Endothelial cell of umbilical vein (primary cell): Measurements from ENCODE around the gene PLAAT1. TPM values are rescaled to one million over a fixed set of nuclear protein-coding genes. Genes with fewer than 3 reads are reported as not detected.

ENCODE experiments used
- BruUV-seq: library from RNA; stranded (reverse); fragments of 400-500 nt; replicated peaks from 2 replicates; lab custom pipeline; 2021; lab: Mats Ljungman, UMichigan
- CTCF ChIA-PET: fragments of 300-600, 350-600 bp; sonication (Branson Sonifier 250); formaldehyde crosslinking; loops from one replicate; lab custom pipeline; 2021; ENCODE audit warnings: antibody characterized with exemption, inconsistent platforms; lab: Charles Lee
- POLR2A ChIA-PET: fragments of 300-600, 350-600 bp; sonication (Branson Sonifier 250); formaldehyde crosslinking; loops from one replicate; lab custom pipeline; 2021; ENCODE audit warnings: antibody characterized with exemption, inconsistent platforms; lab: Charles Lee
- DNase-seq: peaks from one replicate; pipeline ENCODE4 v3.0.0-alpha.2; 2011; ENCODE audit warnings: low read depth, low spot score
- FAIRE-seq: peaks from 2 replicates; lab custom pipeline; 2011; peaks lifted over from hg19 to GRCh38; lab: Jason Lieb, UNC
- H2AFZ ChIP-seq: 2 replicates; pipeline ENCODE4 v1.6.0; 2012; ENCODE audit warnings: low read depth, low read length, control low read depth, inconsistent platforms
- H3K27ac ChIP-seq: 2 replicates; pipeline ENCODE4 v1.5.1; 2011; ENCODE audit warnings: low read depth, mild to moderate bottlenecking, control low read depth, low read length, moderate library complexity; ENCODE audit not compliant: insufficient read depth
- H3K27me3 ChIP-seq, 2 experiments: 2 replicates each; pipeline versions ENCODE4 v1.6.0 to v1.6.1; 2011; ENCODE audit warnings: low read length in 2 of 2, mixed read lengths in 1 of 2; ENCODE audit not compliant: control insufficient read depth in 2 of 2, insufficient read depth in 2 of 2
- H3K36me3 ChIP-seq, 2 experiments: 2 replicates in 1 of 2; 3 replicates in 1 of 2; pipeline ENCODE4 v1.5.1; 2011; ENCODE audit warnings: low read length in 2 of 2, mild to moderate bottlenecking in 1 of 2, moderate library complexity in 1 of 2; ENCODE audit not compliant: control insufficient read depth in 2 of 2, insufficient read depth in 2 of 2; ENCODE audit errors: extremely low read depth in 1 of 2
- H3K4me1 ChIP-seq: 3 replicates; pipeline ENCODE4 v1.5.1; 2011; ENCODE audit warnings: mild to moderate bottlenecking, low read length; ENCODE audit not compliant: control insufficient read depth, insufficient read depth; ENCODE audit errors: extremely low read depth
- H3K4me2 ChIP-seq: 2 replicates; pipeline ENCODE4 v1.6.1; 2011; ENCODE audit warnings: low read length, control low read depth, mixed read lengths; ENCODE audit not compliant: insufficient read depth
- H3K4me3 ChIP-seq, 3 experiments: fragments of 200-600 bp in 1 of 3; sonication (generic), shearing (Covaris generic) in 1 of 3; replicated peaks in 1 of 3; 2 replicates each; pipeline ENCODE4 v1.5.1; 2011 to 2016; ENCODE audit warnings: control low read depth in 3 of 3, low read length in 3 of 3, mild to moderate bottlenecking in 2 of 3, inconsistent platforms in 1 of 3, low read depth in 1 of 3, moderate library complexity in 1 of 3; ENCODE audit not compliant: insufficient read depth in 1 of 3
- H3K79me2 ChIP-seq: 2 replicates; pipeline ENCODE4 v1.6.0; 2012; ENCODE audit warnings: low read length, inconsistent platforms; ENCODE audit not compliant: control insufficient read depth, insufficient read depth
- H3K9ac ChIP-seq: replicated peaks from 2 replicates; pipeline ENCODE3; 2011; ENCODE audit warnings: low read length, control low read depth; ENCODE audit not compliant: insufficient read depth; ENCODE audit errors: extremely low read depth
- H3K9me1 ChIP-seq: replicated peaks from 3 replicates; pipeline ENCODE4 v1.6.0; 2011; ENCODE audit warnings: mild to moderate bottlenecking, low read length; ENCODE audit not compliant: control insufficient read depth, insufficient read depth; ENCODE audit errors: extremely low read depth
- H3K9me3 ChIP-seq: replicated peaks from 2 replicates; pipeline ENCODE4 v1.5.1; 2012; ENCODE audit warnings: low read length, inconsistent platforms; ENCODE audit not compliant: control insufficient read depth, insufficient read depth
- H4K20me1 ChIP-seq: replicated peaks from 2 replicates; pipeline ENCODE3; 2011; ENCODE audit warnings: mild to moderate bottlenecking, low read length; ENCODE audit not compliant: control insufficient read depth, insufficient read depth; ENCODE audit errors: extremely low read depth
- CTCF ChIP-seq, 2 donors: IDR thresholded peaks; 1 replicate in 1 of 2; 2 replicates in 1 of 2; pipeline ENCODE4 v1.5.1; 2011; ENCODE audit warnings: low read length in 2 of 2, mild to moderate bottlenecking in 2 of 2, moderate library complexity in 2 of 2, control low read depth in 1 of 2, inconsistent platforms in 1 of 2, low read depth in 1 of 2; ENCODE audit not compliant: insufficient read depth in 1 of 2; ENCODE audit errors: extremely low read depth in 1 of 2
- EZH2 ChIP-seq: IDR thresholded peaks from 2 replicates; pipeline ENCODE4 v1.6.1; 2012; ENCODE audit warnings: borderline replicate concordance, low read depth, mild to moderate bottlenecking, moderate library complexity, low read length, inconsistent platforms; ENCODE audit not compliant: severe bottlenecking
- FOS ChIP-seq: IDR thresholded peaks from 2 replicates; pipeline ENCODE4 v1.6.1; 2011; ENCODE audit warnings: mild to moderate bottlenecking, low read length, moderate library complexity, borderline replicate concordance; ENCODE audit not compliant: insufficient read depth
- GATA2 ChIP-seq: IDR thresholded peaks from 2 replicates; pipeline ENCODE4 v1.7.0; 2011; ENCODE audit warnings: low read depth, mild to moderate bottlenecking, moderate library complexity, mixed read lengths, low read length; ENCODE audit not compliant: insufficient read length, insufficient read depth
- JUN ChIP-seq: IDR thresholded peaks from 2 replicates; pipeline ENCODE4 v1.6.1; 2011; ENCODE audit warnings: borderline replicate concordance, low read depth; ENCODE audit not compliant: insufficient read length, insufficient read depth
- MAX ChIP-seq: IDR thresholded peaks from 2 replicates; pipeline ENCODE4 v1.6.1; 2011; ENCODE audit not compliant: insufficient read depth, insufficient read length
- MYC ChIP-seq: IDR thresholded peaks from one replicate; pipeline ENCODE4 v1.6.1; 2011; ENCODE audit warnings: mild to moderate bottlenecking, low read depth, low read length
- POLR2A ChIP-seq: IDR thresholded peaks from 2 replicates; pipeline ENCODE4 v1.6.1; 2012; ENCODE audit warnings: low read depth, mild to moderate bottlenecking, control low read depth, low read length
- POLR2AphosphoS5 ChIP-seq: IDR thresholded peaks from 2 replicates; pipeline ENCODE4 v1.6.1; 2012; ENCODE audit warnings: low read depth, mild to moderate bottlenecking, control low read depth, low read length, moderate library complexity; ENCODE audit not compliant: insufficient read depth
- dilution Hi-C: fragments of 300-500 bp; cut with MboI; formaldehyde crosslinking; loops from one replicate; pipeline ENCODE4 v1.15.0; 2019; ENCODE audit warnings: low sequenced_read_pairs; ENCODE audit not compliant: extremely low pct_ligation_motif_present
- intact Hi-C: fragments of 100-400 bp; cut with micrococcal nuclease; formaldehyde crosslinking; loops from one replicate; pipeline ENCODE4 v1.10.0; 2022
- polyA plus RNA-seq, 4 experiments: library from polyadenylated mRNA; depleted of rRNA in 3 of 4; stranded (reverse) in 3 of 4; unstranded in 1 of 4; fragments of >200 nt; gene quantifications; 2 replicates each; pipeline versions ENCODE4 v1.2.1 to v1.2.3, GENCODE V29; 2011 to 2012; ENCODE audit warnings: missing spikeins in 1 of 4
- total RNA-seq: library from RNA; stranded (reverse); gene quantifications from 2 replicates; pipeline ENCODE4 v1.2.3, GENCODE V29; 2021

PLAAT1 gene
- total and polyA plus RNA-seq, 2 donors (not counting 3 experiments of a cell fraction or from before 2014, with no cell fraction given), result 0.58 to 0.75 TPM

- no peak overlapping the region for H3K4me3 ChIP-seq
- dilution Hi-C loops (no loop called here), intact Hi-C loops (no loop called here)
- ChIA-PET POLR2A (no interaction called here), CTCF (no interaction called here)
- no peaks in the 10 kb centered on the region for H3K9me1 ChIP-seq
- H3K9ac ChIP-seq, result no peak overlapping the region
- H3K9me3 ChIP-seq, result no peaks in the 10 kb centered on the region
- BruUV-seq, result no TSS peak
- FAIRE-seq (no peak), DNase-seq (no peak)
- no peaks in the 10 kb centered on the region for H4K20me1 ChIP-seq
- H2AFZ ChIP-seq, result no peak overlapping the region
- H3K36me3 ChIP-seq, result no peaks in the 10 kb centered on the region
- H3K27ac ChIP-seq, result no peak overlapping the region
- TF ChIP-seq POLR2AphosphoS5 (no peak), JUN (no peak), MAX (no peak), GATA2 (no peak), FOS (no peak), POLR2A (no peak), MYC (no peak), EZH2 (no peak), CTCF (IDR thresholded peaks at IDR 0.05; ENCODE audit: extremely low read depth in 1 of 2, insufficient read depth in 1 of 2, low read depth in 1 of 2, low read length in 2 of 2) (no peak)
- no peaks in the 10 kb centered on the region for H3K79me2 ChIP-seq
- H3K4me1 ChIP-seq, result no peaks in the 10 kb centered on the region
- H3K27me3 ChIP-seq, result peaks cover 0 to 2% of the 10 kb centered on the region in 2 experiments
- no peak overlapping the region for H3K4me2 ChIP-seq
These were observed 9.8 kb upstream of the PLAAT1 start for GRCh38 chr3:193231201-193231600.
